GM18526 (cell line): Measurements from ENCODE around the gene PGD.

ENCODE experiments used
- POLR2A ChIP-seq: IDR thresholded peaks from 3 replicates; pipeline ENCODE4 v1.6.1; 2011; ENCODE audit not compliant: insufficient read length; ENCODE audit errors: extremely low read depth

PGD gene

GRCh38 chr1:10387677-10388386 is 11.0 kb upstream of the PGD start:
- no peak for TF ChIP-seq POLR2A

- TF ChIP-seq POLR2A = no peak
Observed at GRCh38 chr1:10388387-10388715, 10.5 kb upstream of the PGD start.

- no peak for TF ChIP-seq POLR2A
Observed at GRCh38 chr1:10389271-10389973, 9.4 kb upstream of the PGD start.

- no peak for TF ChIP-seq POLR2A
Observed at GRCh38 chr1:10396870-10397269, 2.0 kb upstream of the PGD start.

- no peak for TF ChIP-seq POLR2A
Observed at GRCh38 chr1:10398278-10398733, 558 bp upstream of the PGD start.

DNA sequence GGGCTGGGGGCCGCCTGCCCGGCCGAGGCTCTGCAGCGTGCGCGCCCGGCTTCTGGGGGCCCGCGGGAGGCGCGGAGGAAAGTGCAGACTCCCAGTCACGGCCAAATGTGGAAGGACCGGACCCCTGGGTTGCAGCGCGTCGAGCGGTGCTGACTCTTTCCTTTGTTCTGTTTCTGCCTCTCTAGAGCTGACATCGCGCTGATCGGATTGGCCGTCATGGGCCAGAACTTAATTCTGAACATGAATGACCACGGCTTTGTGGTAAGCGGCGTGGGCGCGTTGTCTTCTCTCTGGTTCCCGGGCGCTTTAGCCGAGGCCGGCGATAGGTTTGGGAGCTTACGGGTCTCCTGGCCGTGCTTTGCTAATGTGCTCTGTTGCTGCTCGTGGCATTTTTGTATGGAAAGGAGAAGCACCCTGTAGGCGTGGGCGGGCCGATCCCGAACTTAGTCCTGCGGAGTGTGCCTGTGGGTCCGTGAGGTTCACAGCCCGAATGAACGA is 629 bp downstream of the PGD start:
- TF ChIP-seq POLR2A = no peak

DNA sequence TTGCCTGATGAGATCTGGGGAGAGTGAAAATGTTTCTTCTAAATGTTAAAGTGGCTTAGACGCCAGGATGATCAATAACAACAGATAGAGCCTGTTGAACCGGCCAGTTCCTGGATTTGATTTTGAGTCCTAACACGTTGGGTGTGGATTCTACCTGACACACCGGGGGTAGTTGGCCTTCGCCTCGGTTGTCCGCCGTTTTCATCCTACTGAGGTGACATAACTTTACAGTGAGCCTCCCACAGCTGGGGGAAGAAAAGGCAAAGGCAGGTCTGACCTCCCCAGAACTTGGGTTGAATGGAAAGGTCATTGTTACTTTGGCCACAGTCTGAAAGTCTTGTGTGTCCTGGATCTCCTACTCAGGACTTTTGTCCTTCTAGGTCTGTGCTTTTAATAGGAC is 1.1 kb downstream of the PGD start:
- no peak for TF ChIP-seq POLR2A

DNA sequence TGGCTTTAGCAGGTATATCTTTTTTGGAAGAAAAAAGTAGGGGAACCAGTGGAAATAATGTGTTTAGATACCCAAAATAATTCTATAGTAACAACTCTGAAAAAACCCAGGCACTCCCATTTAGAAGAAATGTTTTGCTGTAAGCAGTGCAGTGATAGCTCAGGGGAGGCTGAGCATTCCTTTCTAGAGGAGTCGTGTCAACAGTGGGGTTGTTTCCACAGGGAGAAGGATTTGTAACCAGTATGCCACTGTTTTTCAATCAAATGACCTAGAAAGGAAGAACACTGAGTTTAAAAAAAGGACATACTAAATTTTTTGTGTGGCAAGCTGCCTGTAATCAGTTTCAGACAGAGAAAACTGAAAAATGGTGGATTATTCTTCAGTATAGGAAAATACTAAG is 2.4 kb downstream of the PGD start:
- no peak for TF ChIP-seq POLR2A

DNA sequence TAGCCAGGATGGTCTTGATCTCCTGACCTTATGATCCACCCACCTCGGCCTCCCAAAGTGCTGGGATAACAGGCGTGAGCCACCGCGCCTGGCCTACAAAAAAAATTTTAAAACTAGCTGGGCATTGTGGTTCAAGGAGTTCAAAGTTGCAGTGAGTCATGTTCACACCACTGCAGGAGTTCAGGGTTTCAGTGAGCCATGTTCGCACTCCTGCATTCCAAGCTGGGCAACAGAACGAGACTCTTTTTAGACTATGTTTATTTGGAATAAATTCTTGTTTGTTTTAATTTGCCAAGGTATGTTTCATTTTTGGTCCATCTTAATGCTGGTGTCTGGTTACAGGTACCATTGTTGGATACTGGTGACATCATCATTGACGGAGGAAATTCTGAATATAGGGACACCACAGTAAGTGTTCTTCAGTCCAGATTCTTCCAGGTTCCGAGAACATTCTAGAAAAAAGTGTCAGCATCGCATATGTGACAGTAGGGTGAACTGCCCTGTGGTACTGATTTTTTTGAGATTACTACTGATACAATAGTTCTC is 3.9 kb downstream of the PGD start:
- TF ChIP-seq POLR2A = no peak

DNA sequence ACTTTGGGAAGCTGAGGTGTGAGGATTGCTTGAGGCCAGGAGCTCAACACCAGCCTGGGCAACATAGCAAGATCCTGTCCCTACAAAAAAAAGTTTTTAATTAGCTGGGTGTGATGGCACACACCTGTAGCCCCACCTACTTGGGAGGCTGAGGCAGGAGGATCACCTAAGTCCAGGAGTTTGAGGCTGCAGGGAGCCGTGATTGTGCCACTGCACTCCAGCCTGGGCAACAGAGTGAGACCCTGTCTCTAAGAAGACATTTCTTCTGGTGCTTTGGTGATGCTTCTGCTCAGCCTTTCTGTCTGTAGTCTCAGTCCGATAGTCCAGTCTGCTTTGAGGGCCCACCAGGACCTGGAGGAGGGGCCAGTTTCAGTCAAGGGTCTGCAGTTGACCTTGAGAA is 8.3 kb downstream of the PGD start:
- no peak for TF ChIP-seq POLR2A

GRCh38 chr1:10415211-10415930 is 16.5 kb downstream of the PGD start:
- TF ChIP-seq POLR2A = no peak

- no peak for TF ChIP-seq POLR2A
Observed at GRCh38 chr1:10419351-10419750, 20.5 kb downstream of the PGD start.

- no peak for TF ChIP-seq POLR2A
Observed at GRCh38 chr1:10421637-10422036, 22.8 kb downstream of the PGD start.

- no peak for TF ChIP-seq POLR2A
Observed at GRCh38 chr1:10424034-10424433, 25.2 kb downstream of the PGD start.

GRCh38 chr1:10424651-10425050 is 25.8 kb downstream of the PGD start:
- no peak for TF ChIP-seq POLR2A

DNA sequence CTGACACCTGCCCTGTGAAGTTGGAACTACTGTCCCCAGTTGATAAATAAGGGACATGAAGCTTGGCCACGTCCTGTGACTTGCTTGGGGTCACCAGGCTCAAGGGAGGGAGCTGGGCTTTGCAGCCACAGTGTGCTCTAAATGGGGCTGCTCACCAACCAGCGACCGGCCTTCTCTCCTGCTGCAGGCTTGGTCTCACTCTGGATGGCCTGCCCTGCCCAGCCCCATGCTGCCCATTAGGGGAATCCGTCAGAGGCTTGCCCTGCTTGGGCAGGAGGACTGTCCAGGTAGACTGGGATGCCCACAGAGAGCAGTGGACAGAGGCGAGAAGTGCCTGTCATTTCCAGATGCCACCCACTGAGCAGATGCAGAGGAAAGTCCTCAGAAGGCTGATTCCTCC is 30.1 kb downstream of the PGD start:
- TF ChIP-seq POLR2A = no peak

DNA sequence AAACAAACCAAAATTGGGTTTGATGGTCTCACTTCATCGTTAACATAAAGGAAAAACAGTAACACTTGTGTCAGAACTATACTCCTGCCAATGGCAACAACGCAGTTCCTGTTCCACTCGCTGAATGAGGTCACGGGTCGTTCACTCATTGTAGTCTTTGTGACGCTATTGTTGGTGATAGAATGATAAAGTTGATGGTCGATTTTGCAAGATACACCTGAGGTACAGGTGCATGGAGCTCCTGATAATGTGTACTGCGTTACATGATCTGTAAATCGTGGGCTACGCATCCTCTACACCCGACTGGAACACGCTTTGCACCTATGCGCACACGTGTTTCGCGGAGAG is 31.0 kb downstream of the PGD start:
- no peak for TF ChIP-seq POLR2A
